ENCODE data around the gene H1-8.

Gene H1-8

DNA sequence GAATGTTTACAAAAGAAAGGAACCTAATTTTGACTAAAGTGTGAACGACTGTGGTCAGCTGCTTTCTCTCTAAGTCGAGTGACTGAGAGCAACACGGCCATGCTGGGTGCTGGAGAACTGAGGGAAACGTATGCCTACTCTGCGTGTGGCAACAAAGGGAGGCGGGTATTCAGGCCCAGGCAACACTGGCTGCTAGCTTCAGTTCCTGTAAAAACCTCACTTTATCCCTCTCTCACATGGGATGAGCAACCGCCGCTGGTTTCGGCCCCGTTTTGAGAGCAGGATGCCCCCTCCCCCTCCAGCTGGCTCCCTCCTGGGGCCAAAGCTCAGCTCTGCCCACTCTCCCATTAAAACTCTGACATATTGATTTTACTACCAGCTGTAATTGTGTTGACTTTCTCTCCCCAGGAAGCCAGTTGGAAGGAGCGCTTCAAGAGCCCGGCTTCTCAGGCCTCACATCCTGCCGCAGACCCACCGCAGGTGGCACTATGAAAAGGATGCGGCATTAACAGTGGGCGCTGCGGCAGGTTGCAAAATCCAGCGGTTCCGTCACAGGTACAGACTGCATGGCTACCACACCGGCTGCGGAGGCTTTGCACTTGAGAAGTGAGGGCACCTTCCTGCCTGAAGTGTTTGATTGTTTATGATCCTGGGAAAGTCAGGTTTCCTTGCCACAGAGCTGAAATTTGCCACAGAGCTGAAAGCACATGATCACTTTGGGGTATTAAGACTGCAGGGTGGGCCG, 50.8 kb downstream of the H1-8 start:
- Histone ChIP-seq H3K36me3 (ENCODE audit: insufficient read depth, low read length) (no peaks in the 10 kb centered on the region), H3K27me3 (ENCODE audit: insufficient read depth, low read length) (no peaks in the 10 kb centered on the region), H2AFZ (ENCODE audit: low read depth, low read length) (no peak overlapping the region), H3K4me3 (ENCODE audit: low read length) (no peak overlapping the region), H3K9me3 (ENCODE audit: low read length) (no peaks in the 10 kb centered on the region), H3K4me1 (ENCODE audit: insufficient read depth, low read length) (peaks cover 69% of the 10 kb centered on the region)

DNA sequence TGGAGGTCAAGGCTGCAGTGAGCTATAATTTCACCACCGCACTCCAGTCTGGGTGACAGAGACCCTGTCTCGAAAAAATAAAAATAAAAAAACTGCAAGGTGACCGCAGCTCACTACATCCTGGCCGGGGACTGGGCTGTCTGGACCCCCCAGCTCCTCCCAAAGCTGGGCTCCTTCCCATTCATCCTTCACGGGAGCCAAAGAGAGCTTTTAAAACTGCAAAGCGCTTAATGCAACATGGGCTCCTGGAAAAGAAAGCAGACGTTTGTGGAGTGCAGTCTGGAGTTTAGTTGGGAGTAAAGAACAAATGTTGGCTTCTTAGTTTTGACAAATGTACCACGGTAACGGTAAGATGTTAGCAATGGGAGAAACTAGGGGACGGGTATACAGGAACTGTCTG, 51.4 kb downstream of the H1-8 start:
- Histone ChIP-seq H3K4me3 (ENCODE audit: low read length) (no peak overlapping the region), H2AFZ (ENCODE audit: low read depth, low read length) (no peak overlapping the region), H3K4me1 (ENCODE audit: insufficient read depth, low read length) (peaks cover 69% of the 10 kb centered on the region), H3K36me3 (ENCODE audit: insufficient read depth, low read length) (no peaks in the 10 kb centered on the region), H3K9me3 (ENCODE audit: low read length) (no peaks in the 10 kb centered on the region), H3K27me3 (ENCODE audit: insufficient read depth, low read length) (no peaks in the 10 kb centered on the region)

DNA sequence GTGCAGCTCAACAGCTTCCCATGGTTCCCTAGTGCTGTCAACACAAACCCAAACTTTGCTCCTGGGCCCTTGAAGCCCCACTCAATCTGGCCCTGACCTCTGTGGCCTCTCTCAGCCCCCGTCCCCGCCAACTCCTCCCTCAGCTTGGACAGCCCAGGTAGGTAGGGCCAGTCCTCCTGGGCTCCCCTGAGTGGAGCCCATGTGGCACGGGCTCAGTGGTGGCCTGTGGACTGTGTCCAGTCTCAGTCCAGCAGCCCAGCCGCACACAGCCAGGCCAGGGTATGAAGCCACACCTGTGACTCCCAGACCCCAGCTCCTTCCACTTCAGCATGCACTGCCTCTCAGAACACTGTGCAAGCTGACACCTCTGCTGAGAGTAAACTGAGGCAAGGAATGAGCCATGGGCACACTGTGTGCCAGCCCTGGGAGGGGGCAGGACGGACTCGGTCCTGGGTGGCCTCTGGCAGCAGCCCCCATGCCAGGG, 52.0 kb downstream of the H1-8 start:
- no peaks in the 10 kb centered on the region for H3K27me3 ChIP-seq (ENCODE audit: insufficient read depth, low read length)
- no peaks in the 10 kb centered on the region for H3K36me3 ChIP-seq (ENCODE audit: insufficient read depth, low read length)
- H3K4me1 ChIP-seq (ENCODE audit: insufficient read depth, low read length) = peaks cover 69% of the 10 kb centered on the region
- no peak overlapping the region for H2AFZ ChIP-seq (ENCODE audit: low read depth, low read length)
- no peak overlapping the region for H3K4me3 ChIP-seq (ENCODE audit: low read length)
- H3K9me3 ChIP-seq (ENCODE audit: low read length) = no peaks in the 10 kb centered on the region

DNA sequence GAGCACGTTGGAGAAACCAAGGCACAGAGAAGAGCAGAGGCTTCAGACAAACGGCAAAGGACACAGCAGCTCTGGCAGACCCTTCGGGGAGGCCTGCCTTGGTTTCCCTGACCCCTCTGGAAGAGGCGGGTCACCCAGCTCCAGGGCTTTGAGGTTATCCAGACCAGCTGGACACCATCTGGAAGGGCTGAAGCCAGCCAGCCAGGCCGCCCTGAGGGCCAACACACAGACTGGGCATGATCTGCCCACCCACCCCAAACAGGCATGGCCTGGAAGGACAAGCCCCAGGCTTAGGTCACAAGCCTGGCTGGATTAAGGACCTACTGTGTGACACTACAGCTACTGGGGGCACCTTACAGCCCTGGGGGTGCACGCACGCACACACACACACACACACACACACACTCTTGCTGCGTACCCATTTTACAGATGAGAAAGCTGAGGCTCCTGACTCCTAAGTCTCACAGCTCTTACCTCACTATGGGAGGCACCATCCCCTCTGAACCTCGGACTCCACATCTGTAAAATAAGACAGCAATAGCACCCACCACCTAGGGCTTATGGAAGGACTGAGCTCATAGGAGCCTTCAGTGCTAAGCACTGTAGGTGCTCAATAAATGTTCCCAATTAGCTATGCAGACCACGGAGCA, 52.7 kb downstream of the H1-8 start:
- no peaks in the 10 kb centered on the region for H3K9me3 ChIP-seq (ENCODE audit: low read length)
- no peaks in the 10 kb centered on the region for H3K27me3 ChIP-seq (ENCODE audit: insufficient read depth, low read length)
- no peaks in the 10 kb centered on the region for H3K36me3 ChIP-seq (ENCODE audit: insufficient read depth, low read length)
- peaks cover 64% of the 10 kb centered on the region for H3K4me1 ChIP-seq (ENCODE audit: insufficient read depth, low read length)
- H2AFZ ChIP-seq (ENCODE audit: low read depth, low read length) = peak overlapping the region; percentile 79
- H3K4me3 ChIP-seq (ENCODE audit: low read length) = peak overlapping the region; percentile 31

DNA sequence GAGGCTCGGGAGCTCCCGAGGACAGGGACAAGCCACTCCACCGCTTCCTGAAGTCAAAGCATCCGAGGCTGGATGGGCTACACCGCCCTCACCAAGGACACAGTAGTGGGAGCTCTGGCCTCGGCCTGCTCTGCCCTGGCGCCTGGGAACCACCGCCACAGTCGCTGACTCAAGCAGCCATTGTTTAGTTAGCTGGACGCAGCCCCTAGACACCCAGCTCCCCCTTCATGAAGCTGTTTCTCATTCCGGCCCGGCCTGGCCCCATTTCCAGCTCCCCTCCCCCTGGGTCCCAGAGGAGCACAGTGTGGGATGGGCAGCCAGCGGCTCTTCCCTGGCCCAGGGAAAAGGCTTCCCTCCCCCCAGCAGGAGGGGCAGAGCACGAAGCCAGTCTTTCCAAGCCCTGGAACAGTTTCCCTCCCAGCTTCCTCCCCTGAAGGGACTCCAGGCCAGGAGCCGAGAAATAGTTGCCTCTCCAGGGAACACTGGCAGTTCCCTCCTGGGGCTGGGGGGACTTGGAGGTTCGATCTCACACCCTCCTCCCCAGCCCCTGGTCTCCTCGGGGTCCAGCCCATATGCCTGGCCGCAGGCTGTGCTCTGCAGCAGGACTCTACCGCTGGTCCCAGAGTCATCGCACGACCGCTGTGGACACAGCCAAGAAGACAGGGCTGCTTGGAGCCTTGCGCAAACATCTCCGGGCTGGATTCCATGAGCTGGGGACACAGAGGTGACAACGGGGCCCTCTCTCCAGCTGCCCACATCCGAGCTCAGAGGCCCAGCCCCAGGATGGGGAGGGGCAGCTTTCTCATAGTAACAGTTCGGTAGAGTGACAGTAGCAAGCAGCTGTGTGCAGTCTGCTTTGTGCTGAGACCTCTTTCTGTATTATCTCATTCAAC, 53.5 kb downstream of the H1-8 start:
- Histone ChIP-seq H2AFZ (ENCODE audit: low read depth, low read length) (peak overlapping the region; percentile 79), H3K9me3 (ENCODE audit: low read length) (no peaks in the 10 kb centered on the region), H3K27me3 (ENCODE audit: insufficient read depth, low read length) (no peaks in the 10 kb centered on the region), H3K4me3 (ENCODE audit: low read length) (peak overlapping the region; percentile 31), H3K4me1 (ENCODE audit: insufficient read depth, low read length) (peaks cover 60% of the 10 kb centered on the region), H3K36me3 (ENCODE audit: insufficient read depth, low read length) (no peaks in the 10 kb centered on the region)

DNA sequence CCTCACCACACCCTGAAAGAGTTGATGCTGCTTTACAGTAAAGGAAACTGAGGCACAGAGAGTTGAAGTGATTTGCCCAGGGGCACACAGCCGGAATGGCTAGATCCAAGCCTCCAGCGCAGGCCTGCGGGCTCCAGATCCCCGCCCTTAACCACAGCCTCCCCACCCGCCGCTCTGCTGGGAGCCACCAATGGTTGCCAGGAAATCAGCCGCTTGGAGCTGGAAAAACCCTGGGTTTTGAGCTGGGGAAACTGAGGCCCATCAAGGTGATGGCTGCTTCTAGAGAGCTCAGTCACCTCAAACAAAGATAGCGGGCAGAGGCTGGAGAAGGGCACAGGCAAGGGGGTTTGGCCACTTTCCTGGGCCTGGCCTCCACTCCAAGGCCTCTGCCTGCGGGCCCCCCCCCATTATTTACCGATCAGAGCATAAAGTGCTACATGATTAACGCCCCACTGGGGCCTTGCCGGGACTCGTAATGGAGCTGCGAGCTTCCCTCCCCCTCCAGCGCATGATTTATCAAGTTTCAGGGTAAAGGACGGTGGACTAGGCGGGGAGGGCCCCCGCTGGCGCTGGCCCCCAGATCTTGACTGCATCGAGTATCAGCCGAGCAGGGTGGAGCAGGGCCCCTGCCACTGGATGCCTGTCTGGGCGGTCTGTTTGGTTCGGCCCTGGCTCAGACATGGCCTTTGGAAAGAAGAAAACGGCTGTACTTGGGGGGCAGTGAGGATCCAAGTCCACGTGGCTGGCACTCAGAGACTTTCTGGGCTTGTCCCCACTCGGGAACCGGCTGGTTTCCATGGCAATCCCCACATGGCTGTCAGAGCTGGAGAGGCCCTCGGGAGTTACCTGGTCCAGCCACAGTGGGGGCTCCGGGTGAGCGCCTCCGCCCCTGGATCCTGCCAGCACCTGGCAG, 54.4 kb downstream of the H1-8 start:
- peak overlapping the region; percentile 79 for H2AFZ ChIP-seq (ENCODE audit: low read depth, low read length)

DNA sequence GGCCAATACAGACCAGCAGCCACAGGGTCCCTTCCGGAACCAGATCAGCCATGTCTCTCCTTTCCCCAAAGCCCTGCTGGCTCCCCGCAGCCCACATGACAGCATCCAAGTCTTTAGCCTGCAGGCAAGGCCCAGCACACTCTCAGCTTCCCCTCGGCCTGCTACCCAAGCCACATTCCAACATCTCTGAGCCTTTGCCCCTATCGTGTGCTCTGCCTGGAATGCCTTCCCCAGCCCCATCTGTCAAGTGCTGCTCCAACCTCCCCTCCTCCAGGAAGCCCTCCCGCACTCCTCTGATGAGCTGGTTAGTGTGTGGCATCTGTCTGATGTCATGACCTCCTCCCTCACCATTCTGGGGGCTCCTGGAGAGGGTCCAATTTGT, 55.0 kb downstream of the H1-8 start:
- Histone ChIP-seq H3K36me3 (ENCODE audit: insufficient read depth, low read length) (no peaks in the 10 kb centered on the region), H3K4me3 (ENCODE audit: low read length) (no peak overlapping the region), H3K9me3 (ENCODE audit: low read length) (no peaks in the 10 kb centered on the region), H3K4me1 (ENCODE audit: insufficient read depth, low read length) (peaks cover 46% of the 10 kb centered on the region), H3K27me3 (ENCODE audit: insufficient read depth, low read length) (no peaks in the 10 kb centered on the region), H2AFZ (ENCODE audit: low read depth, low read length) (no peak overlapping the region)

More for the DNA sequence above, 54.4 kb downstream of the H1-8 start:
- H3K36me3 ChIP-seq (ENCODE audit: insufficient read depth, low read length) = no peaks in the 10 kb centered on the region
- H3K9me3 ChIP-seq (ENCODE audit: low read length) = no peaks in the 10 kb centered on the region
- H3K27me3 ChIP-seq (ENCODE audit: insufficient read depth, low read length) = no peaks in the 10 kb centered on the region
- H3K4me1 ChIP-seq (ENCODE audit: insufficient read depth, low read length) = peaks cover 51% of the 10 kb centered on the region
- no peak overlapping the region for H3K4me3 ChIP-seq (ENCODE audit: low read length)

DNA sequence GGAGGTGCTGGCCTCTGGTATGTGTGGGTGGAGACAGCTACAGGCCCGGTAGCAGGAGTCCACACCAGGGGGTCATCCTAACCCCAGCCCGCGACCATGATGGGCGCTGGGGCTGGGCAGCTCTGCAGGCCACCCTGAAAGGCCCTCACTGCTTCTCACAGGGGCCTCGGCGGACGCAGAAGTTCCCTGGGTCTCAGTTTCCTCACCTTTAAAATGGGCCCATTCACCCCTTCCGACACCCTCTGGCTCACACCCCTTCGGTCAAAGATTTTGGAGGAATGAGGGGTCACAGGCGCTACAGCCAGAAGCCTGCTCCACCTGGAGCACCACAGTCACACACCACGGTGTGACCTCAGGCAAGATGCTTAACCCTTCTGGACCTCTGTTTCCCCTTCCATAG, 55.5 kb downstream of the H1-8 start:
- Histone ChIP-seq H3K4me3 (ENCODE audit: low read length) (no peak overlapping the region), H3K36me3 (ENCODE audit: insufficient read depth, low read length) (no peaks in the 10 kb centered on the region), H3K9me3 (ENCODE audit: low read length) (no peaks in the 10 kb centered on the region), H3K27me3 (ENCODE audit: insufficient read depth, low read length) (no peaks in the 10 kb centered on the region), H2AFZ (ENCODE audit: low read depth, low read length) (no peak overlapping the region), H3K4me1 (ENCODE audit: insufficient read depth, low read length) (peaks cover 46% of the 10 kb centered on the region)

DNA sequence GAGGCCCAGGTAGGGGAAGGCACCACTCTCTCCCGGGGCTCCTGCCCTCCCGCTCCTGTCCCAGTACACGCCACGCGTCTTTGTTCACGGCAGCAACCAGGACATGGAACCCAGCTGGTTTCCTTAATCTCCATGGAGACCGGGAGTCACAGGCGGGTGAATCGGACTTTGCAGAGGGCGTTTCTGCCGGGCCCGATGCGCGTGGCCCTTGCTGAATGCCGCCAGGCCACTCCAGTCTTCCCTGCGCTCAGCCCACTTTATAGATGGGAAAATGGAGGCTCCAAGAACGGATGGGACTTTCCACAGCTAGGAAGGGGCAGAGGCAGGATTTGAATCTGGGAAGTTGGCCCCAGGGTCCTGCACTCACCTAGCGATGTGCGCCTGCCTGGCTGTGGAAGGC, 56.1 kb downstream of the H1-8 start:
- Histone ChIP-seq H3K27me3 (ENCODE audit: insufficient read depth, low read length) (no peaks in the 10 kb centered on the region), H3K4me3 (ENCODE audit: low read length) (no peak overlapping the region), H2AFZ (ENCODE audit: low read depth, low read length) (no peak overlapping the region), H3K36me3 (ENCODE audit: insufficient read depth, low read length) (no peaks in the 10 kb centered on the region), H3K4me1 (ENCODE audit: insufficient read depth, low read length) (peaks cover 48% of the 10 kb centered on the region), H3K9me3 (ENCODE audit: low read length) (no peaks in the 10 kb centered on the region)

DNA sequence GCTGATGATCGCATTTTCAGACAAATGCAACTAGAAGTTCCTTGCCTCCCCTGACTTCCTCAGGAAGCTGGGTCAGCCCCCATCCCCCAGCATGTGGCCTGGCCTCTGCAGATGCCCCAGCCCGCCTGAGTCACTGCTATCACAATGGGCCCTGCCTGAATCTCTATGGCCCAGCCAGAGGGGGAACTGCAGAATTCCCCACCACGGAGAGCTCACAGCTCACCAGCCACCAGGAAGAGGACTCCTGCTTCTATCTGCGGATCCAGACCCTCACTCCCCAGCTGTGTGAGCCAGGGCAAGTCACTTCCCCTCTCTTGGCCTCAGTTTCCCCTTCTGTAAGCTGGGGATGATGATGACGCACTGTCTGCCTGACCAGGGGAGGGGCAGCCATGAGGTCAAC, 56.6 kb downstream of the H1-8 start:
- Histone ChIP-seq H3K9me3 (ENCODE audit: low read length) (no peaks in the 10 kb centered on the region), H3K4me3 (ENCODE audit: low read length) (no peak overlapping the region), H3K36me3 (ENCODE audit: insufficient read depth, low read length) (no peaks in the 10 kb centered on the region), H3K27me3 (ENCODE audit: insufficient read depth, low read length) (peaks cover under 1% of the 10 kb centered on the region), H3K4me1 (ENCODE audit: insufficient read depth, low read length) (peaks cover 43% of the 10 kb centered on the region), H2AFZ (ENCODE audit: low read depth, low read length) (no peak overlapping the region)

DNA sequence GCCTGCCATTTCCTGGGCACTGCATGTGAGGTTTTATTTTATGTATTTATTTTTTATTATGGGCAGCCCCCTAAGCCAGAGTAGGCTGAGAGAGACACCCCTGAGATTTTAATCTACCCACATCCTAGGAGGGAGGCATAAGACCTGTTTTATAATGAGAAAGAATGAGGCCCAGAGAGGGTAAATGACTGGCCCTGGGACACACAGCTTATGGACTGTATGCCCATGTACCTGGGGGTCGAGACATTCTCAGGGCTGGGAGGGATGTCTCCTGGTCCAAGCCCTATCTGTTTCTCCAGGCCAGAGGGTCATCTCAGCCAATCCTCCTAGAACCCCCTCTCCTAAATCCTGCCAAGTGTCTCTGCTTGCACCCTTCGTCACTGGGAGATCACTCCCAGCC, 57.4 kb downstream of the H1-8 start:
- Histone ChIP-seq H3K9me3 (ENCODE audit: low read length) (no peaks in the 10 kb centered on the region), H3K4me1 (ENCODE audit: insufficient read depth, low read length) (peaks cover 46% of the 10 kb centered on the region), H3K27me3 (ENCODE audit: insufficient read depth, low read length) (peaks cover 5% of the 10 kb centered on the region), H3K4me3 (ENCODE audit: low read length) (no peak overlapping the region), H2AFZ (ENCODE audit: low read depth, low read length) (no peak overlapping the region), H3K36me3 (ENCODE audit: insufficient read depth, low read length) (no peaks in the 10 kb centered on the region)

Measured in neuron (in vitro differentiated cells).